ENCODE results near the gene RNF113B.

RNF113B gene

GRCh38 chr13:98221234-98221633 is 44.2 kb upstream of the RNF113B start:
- TF ChIP-seq CTCF (IDR thresholded peaks at IDR 0.05): no peak

GRCh38 chr13:98220271-98220791 is 43.3 kb upstream of the RNF113B start:
- no peak for TF ChIP-seq CTCF (IDR thresholded peaks at IDR 0.05)

GRCh38 chr13:98219685-98220084 is 42.6 kb upstream of the RNF113B start:
- no peak for TF ChIP-seq CTCF (IDR thresholded peaks at IDR 0.05)

GRCh38 chr13:98217597-98217996 is 40.5 kb upstream of the RNF113B start:
- no peak for TF ChIP-seq CTCF (IDR thresholded peaks at IDR 0.05)

- TF ChIP-seq CTCF (IDR thresholded peaks at IDR 0.05): no peak
Measured at GRCh38 chr13:98216711-98217285, 39.7 kb upstream of the RNF113B start.

- TF ChIP-seq CTCF (IDR thresholded peaks at IDR 0.05): no peak
Measured at GRCh38 chr13:98216135-98216565, 39.1 kb upstream of the RNF113B start.

- no peak for TF ChIP-seq CTCF (IDR thresholded peaks at IDR 0.05)
Measured at GRCh38 chr13:98215508-98215907, 38.4 kb upstream of the RNF113B start.

GRCh38 chr13:98214707-98215106 is 37.6 kb upstream of the RNF113B start:
- TF ChIP-seq CTCF (IDR thresholded peaks at IDR 0.05): no peak

All from LNCAP (cell line).